Activated T-cell treated with anti-CD3 and anti-CD28 coated beads, Interleukin-2, amount 50 U/mL, for 72 hours (primary cell): ENCODE measurements around the gene GCNT4. TPM values are rescaled to one million over a fixed set of nuclear protein-coding genes. Genes with fewer than 3 reads are reported as not detected.

Experiments
- total RNA-seq, 2 donors: library from RNA; stranded (reverse); gene quantifications; one replicate each; pipeline ENCODE4 v1.2.3, GENCODE V29; 2022

GCNT4 gene
- total RNA-seq, 2 donors from 2014 or later = 3.2 to 4.5 TPM

Other genes starting within 250 kb of the GCNT4 start
- 10 to 100 TPM; 12.9 to 13.4 TPM for gene FAM169A, start 186.2 kb downstream of the GCNT4 start, total RNA-seq
- under 1 TPM; 0.58 to 0.65 TPM for gene ANKRD31, start 184.3 kb upstream of the GCNT4 start, total RNA-seq